Stimulated activated CD8-positive, alpha-beta memory T cell treated with anti-CD3 and anti-CD28 coated beads, Interleukin-7, amount 100 ng/mL, for 24 hours (primary cell): ENCODE data around the gene DNALI1.
"Not testable (repeated sequence)": the region's sequence is repeated elsewhere in the genome, so short reads cannot be mapped to it uniquely, and the experiment has no call there.

ENCODE experiments used
- DNase-seq: peaks from one replicate; pipeline ENCODE4 v3.0.0-alpha.2; 2020; ENCODE audit warnings: low read depth

The DNALI1 gene

DNA sequence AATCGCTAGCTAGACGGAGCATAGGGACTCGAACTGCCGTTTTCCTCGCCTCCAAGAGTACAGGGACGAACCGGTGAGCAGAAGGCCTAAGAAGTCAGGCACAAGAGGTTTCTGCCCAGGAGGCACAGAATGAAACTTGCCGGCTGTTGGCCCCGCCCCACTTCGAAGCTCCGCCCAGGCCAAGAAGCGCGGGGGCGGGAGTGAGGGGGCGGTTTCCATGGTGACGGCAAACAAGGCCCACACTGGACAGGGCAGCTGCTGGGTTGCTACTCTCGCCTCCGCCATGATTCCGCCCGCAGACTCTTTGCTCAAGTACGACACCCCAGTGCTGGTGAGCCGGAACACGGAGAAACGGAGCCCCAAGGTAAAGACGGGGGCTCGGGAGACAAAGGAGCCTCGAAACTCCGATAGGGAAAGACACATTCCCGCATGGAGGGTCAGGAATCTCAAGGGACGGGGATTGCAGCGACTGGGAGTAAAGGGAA lies at the start of gene DNALI1:
Gene DNALI1, plus strand, starts transcription at position 229 of the 485 bp plus-strand sequence. Its CDS starts 55 bp downstream, at position 284.
- DNase-seq, result no peak

DNA sequence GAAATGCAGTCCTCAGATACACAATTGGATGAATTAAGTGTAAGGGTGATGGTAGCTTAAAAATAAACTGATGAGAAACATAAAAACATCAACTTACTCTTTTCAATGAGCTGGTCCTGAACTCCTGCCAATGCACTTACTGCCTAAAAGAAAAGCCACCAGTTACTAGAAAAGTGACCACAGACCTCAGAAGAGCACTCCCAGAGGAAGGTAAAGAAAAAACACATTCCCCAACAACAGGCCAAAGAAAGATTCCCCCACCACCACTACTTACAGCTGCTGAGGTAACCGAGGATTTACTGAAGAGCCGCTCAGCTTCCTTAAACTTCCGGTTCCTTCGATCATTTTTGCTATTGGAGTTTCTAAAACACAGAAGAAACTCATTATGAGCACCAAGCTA lies 47.6 kb upstream of the DNALI1 start:
- DNase-seq, result no peak

DNA sequence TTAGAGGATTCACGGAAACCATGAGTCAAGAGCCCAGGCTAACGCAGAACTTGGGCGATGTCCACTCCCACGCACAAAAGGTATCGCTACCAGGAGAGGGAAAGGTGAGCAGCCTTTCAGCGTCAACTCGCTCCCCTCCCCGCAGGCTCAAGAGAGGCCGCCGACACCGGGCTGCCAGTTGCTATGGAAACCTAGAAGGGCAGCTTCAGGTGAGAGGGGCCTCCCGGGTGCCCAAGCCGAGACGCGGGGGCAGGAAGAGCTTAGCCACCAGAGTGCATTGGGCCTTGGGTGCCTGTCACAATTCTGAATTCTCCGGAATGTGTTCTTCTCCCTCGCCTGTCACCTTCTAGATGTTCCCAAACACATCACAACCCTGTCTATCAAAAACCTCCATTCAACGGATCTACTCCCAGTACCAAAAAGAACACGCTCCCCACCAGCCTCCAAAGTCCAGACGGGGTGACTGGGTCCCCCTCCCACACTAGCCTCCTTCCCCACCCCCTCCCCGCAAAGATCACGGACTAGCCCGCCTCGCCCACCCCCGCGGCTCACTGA lies 42.9 kb upstream of the DNALI1 start:
- DNase-seq, result no peak

DNA sequence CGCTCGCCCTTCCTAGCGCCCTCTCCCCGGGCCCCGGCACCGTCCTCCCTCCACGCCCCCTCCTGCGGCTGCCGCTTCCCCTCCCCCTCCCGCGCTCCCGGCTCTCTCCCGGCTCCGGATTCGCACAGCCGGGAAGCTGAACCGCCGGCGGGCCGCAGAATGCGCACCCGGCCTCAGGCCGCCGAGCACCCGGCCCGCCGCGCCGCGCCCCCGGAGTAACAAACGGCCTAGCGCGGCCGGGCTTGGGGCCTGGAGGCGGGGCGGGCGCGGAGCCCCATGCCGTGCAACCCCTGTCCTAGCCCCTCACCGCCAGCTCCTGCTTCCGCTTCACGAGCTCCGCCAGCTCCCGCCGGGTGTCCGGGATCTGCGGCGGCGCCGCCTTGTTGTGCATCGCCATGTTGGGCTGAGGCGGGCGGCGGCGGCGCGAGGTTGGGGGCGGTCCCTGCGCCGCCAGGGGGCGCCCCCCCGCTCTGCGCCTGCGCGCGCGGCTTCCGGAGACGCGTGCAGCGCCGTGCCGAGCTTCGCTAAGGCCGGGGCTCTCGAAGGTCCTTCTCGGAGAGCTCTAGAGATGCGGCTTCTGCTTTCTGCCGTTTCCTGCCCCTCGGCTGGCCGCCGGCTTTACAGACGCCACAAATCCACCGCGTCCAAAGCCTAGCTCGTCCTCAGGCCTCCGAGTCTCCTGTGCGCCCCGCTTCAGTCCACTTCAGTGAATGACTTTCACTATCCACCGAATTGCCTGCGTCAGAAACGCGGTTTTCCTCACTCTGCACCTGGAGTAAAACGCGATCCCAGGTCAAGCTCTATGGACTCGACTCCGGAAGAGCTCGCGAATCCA lies 42.2 kb upstream of the DNALI1 start, which contains the start of gene MEAF6:
Gene MEAF6, minus strand, starts transcription at position 417 of the 835 bp plus-strand sequence. Its CDS starts 20 bp downstream, at position 397.
- DNase-seq, result peak; percentile 53

DNA sequence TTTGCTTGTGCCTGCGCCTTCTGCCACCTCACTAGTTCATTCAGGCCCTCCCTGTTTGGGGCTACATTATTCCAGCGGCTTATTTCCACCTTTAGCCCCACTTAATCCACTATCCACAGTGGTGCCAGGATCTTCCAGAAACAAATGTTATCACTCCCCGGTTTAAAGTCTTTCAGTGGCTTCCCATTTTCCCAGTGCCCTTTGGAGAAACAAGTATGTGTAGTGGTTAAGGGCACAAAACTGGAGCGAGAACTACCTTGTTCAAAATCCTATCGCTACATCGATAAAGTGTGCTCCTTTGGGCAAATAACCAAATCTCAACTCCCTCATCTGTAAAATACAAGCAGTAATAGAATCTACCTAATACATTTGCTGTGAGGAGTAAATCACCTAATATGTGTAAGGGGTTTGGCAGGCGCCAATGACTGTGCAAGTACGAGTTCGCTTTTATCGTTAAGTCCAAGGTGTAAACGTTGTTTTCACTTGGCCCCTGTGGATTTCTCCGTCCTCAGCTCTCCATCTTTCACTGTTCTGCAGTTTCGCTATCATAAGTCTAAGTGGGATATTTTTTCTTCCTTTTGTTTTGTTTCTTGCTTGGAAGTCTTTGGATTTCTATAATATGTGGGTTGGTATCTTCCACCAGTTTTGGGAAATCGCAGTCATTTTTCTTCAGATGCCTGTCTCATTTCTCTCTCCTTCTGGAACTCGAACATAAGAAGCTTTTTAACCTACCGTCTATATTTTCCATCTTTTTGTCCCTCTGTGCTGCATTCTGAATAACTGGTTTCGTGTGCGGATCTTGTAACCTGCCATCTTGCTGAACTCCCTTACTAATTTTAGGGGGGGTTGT lies 41.3 kb upstream of the DNALI1 start:
- DNase-seq, result no peak

DNA sequence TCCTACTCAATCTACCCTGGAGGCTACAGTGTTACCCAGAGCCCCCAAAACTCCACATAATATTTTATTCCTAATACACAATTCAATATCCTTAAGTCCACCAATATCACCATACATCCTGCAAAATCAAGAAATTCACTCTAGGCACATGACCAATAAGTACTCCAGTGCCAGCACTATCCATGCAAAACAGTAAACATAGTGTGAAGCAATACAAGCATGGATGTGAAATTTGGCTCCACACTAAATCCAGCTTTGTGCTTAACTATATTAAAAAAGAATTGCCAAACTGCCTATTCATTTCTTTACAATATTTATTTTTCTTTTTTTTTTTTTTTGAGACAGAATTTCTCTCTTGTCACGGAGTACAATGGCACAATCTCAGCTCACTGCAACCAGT lies 39.2 kb upstream of the DNALI1 start:
- no peak for DNase-seq

DNA sequence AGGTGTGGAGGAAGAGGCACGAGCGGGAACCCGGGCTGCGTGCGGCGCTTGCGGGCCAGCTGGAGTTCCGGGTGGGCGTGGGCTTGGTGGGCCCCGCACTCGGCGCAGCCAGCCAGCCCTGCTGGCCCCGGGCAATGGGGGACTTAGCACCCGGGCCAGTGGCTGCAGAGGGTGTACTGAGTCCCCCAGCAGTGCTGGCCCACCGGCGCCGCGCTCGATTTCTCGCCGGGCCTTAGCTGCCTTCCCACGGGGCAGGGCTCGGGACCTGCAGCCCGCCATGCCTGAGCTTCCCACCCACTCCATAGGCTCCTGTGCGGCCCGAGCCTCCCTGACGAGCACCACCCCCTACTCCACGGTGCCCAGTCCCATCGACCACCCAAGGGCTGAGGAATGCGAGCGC lies 38.5 kb upstream of the DNALI1 start:
- not testable (repeated sequence) for DNase-seq

DNA sequence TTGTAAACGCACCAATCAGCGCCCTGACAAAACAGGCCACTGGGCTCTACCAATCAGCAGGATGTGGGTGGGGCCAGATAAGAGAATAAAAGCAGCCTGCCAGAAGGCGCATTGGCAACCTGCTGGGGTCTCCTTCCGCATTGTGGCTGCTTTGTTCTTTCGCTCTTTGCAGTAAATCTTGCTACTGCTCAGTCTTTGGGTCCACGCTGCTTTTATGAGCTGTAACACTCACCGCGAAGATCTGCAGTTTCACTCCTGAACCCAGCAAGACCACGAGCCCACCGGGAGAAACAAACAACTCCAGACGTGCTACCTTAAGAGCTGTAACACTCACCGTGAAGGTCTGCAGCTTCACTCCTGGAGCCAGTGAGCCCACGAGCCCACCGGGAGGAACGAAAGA lies 37.8 kb upstream of the DNALI1 start:
- not testable (repeated sequence) for DNase-seq

DNA sequence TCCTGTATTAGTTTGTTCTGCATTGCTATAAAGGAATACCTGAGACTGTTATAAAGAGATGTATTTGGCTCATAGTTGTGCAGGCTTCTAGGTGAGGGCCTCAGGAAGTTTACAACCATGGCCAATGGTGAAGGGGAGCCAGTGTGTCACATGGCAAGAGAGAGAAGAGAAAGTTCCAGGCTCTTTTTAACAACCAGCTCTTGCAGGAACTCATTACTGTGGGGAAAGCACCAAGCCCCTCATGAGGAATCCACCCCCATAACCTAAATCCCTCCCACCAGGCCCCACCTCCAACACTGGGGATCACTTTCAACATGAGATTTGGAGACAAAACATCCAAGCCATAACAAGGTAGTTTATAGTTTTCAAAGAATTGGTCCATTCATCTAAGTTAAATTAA lies 37.1 kb upstream of the DNALI1 start:
- DNase-seq, result no peak

DNA sequence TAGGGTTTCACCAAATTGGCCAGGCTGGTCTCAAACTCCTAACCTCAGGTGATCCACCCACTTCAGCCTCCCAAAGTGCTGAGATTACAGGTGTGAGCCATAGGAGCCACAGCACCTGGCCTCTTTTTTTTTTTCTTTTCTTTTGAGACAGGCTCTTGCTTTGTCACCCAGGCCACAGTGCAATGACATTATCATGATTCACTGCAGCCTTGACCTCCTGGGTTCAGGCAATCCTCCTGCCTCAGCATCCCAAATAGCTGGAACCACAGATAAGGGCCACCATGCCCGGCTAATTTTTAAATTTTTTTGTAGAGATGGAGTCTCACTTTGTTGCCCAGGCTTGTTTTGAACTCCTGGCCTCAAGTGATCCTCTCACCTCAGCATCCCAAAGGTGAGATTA lies 26.9 kb upstream of the DNALI1 start:
- not testable (repeated sequence) for DNase-seq

DNA sequence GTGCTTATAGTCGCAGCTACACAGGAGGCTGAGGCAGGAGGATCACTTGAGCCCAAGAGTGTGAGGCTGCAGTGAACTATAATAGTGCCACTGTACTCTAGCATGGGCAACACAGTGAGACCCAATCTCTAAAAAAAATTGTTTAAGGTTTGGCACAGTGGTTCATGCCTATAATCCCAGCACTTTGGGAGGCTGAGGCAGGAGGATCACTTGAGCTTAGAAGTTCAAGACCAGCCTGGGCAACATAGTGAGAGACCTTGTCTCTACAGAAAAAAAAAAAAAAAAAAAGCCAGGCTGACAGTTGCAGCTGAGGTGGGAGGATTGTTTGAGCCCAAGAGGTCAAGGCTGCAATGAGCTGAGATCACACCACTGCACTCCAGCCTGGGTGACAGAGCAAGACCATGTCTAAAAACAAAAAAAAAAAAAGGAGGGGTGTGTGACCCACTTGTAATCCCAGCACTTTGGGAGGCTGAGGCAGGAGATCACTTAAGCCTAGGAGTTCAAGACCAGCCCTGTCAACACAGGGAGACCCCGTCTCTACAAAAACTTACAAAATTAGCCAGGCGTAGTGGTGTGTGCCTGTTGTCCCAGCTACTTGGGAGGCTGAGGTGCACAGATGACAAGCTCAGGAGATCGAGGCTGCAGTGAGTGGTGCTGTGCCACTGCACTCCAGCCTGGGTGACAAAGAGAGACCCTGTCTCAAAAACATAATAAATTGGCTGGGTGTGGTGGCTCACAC lies 24.2 kb upstream of the DNALI1 start:
- DNase-seq, result not testable (repeated sequence)

DNA sequence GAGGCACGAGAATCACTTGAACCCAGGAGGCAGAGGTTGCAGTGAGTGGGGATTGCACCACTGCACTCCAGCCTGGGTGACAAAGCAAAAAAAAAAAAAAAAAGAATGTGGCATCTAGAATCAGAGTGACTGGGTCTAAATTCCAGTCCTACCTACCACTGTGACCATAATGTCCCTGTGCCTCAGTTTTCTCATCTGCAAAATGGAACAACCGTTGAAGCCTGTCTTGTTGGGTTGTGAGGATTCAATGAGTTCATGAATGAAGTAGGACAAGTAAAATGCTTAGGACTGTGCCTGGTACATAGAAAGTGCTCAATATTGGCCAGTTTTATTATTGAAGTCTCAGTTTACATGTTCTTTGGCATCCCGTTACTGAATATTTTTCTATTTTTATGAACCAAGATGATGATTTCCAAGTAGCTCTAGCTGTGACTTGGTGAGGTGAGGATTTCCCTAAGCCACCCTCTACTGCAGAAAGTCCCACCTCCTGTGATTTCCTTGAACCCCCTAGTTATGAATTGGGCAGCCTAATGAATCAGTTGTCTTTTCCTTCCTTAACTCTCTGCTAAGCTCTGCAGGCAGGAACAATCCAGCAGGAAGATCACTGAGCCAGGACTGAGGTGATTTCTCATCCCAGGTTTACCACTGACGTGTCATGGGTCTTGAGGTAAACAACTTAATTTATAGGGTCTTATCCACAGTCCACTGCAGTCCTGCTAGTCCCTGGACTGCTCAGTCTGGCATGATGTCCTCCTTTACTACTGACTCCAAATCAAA lies 23.2 kb upstream of the DNALI1 start:
- no peak for DNase-seq

DNA sequence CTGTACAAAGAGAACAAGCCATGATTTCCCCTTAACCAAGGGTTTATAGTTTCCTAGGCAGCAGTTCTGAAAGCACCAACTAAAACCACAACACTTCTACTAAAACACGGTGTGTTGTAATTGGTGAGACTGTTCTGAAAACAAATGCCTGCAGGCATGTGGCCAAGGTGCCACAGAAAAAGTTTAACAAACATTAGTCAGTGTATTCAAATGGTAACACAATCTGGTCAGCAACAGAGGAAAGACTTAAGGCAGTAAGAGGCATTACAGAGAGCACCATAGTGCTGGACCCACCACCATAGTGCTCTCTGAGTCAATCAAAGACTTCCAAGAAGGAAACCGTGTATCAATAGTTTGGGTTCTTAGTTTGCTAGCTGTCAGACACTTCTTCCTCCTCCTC lies 19.4 kb upstream of the DNALI1 start:
- DNase-seq, result no peak

DNA sequence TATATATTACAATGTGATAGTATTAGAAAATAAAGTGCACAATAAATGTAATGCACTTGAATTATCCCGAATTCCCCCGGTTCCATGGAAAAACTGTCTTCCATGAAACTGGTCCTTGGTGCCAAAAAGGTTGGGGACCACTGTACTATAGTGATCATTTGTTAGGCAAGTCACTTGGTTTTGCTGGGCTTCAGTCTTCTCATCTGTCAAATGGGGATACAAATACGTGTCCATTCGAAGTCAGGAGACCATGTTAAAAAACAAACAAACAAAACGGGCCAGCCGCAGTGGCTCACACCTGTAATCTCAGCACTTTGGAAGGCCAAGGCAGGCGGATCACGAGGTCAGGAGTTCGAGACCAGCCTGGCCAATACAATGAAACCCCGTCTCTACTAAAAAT lies 17.6 kb upstream of the DNALI1 start:
- DNase-seq, result not testable (repeated sequence)

DNA sequence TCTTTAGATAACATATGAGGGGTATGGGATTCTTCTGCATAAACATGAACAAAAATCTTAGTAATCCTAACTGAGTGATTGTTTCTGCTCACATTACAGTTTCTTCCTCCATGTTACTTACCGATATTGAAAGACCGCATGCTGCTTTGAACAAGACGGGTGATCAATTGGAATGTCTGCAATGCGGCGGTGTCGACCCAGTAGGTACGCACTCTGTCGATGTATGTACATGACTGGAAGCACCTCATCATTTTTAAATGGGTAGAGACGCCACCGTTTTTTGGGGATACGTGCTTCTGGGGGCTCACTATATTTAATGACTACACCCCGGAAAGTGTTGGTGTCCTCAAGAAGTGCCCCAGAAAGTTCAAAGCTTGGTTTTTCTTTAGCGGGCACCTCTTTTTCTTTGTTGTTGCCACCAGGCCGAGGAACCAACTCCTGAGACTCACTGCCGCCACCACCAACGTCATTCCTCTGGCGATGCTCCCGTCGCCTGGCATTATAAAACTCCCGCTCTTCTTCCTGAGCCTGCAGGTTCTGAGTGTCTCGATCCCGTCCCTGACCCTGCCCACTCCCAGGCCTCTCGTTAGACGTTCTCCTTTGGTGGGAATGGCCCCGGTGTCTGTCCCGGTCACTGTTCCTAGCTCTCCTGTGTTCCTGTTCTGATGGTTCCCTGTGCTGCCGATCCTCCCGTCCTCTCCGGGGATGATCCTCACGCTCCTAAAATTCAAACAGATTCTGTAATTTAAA lies 16.5 kb upstream of the DNALI1 start:
- DNase-seq, result no peak

DNA sequence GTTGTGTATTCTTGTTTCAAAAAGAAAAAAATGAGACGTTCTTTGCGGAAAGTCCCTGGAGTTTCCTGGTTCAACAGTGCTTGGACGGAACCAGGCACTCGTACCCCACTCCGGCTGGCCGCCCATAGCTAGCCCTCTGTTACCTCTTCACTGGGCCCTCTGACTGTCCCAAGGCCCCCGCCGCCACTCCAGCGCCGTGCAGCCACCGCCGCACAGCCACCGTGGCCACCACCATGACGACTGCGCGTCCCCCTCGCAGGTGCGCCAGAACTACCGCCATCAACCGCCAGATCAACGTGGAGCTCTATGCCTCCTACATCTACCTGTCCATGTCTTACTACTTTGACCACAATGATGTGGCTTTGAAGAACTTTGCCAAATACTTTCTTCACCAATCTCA lies 12.2 kb upstream of the DNALI1 start:
- no peak for DNase-seq

DNA sequence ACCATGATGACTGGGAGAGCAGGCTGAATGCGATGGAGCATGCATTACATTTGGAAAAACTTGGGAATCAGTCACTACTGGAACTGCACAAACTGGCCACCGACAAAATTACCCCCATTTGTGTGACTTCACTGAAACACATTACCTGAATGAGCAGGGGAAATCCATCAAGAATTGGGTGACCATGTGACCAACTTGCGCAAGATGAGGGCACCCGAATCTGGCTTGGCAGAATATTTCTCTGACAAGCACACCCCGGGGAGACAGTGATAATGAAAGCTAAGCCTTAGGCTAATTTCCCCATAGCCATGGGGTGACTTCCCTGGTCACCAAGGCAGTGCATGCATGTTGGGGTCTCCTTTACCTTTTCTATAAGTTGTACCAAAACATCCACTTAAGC lies 11.7 kb upstream of the DNALI1 start:
- no peak for DNase-seq

DNA sequence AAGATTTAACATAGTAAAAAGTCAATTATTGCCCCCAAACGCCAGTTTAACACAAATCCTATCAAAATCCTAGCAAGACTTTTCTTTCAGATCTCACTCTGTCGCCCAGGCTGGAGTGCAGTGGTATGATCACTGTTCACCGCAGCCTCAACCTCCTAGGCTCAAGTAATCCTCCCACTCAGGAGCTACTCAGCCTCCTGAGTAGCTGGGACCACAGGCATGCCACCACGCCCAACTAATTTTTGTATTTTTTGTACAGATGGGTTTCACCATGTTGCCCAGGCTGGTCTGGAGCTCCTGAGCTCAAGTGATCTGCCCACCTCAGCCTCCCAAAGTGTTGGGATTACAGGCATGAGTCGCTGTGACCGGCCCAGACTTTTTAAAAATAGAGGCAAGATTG lies 7.4 kb upstream of the DNALI1 start:
- no peak for DNase-seq

DNA sequence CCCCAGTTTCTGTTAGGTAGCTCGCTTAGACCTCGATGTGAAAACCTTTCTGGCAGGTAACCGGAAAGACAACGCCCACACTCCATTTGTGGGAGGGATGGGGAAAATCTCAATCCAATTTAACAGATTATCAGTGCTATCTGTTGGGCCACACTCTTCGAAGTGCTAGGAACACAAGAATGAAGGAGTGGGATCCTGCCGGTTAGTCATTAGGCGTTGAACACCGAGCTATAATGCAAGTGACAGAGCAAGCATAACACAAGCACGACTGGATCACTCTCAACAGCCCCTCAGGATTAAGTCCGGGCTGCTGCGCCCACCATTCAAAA lies 3.2 kb upstream of the DNALI1 start:
- no peak for DNase-seq
